HCT116 (cell line): Measurements from ENCODE around the gene PCP2. TPM values are rescaled to one million over a fixed set of nuclear protein-coding genes. Genes with fewer than 3 reads are reported as not detected.

Source experiments
- ATAC-seq: fragments of 200-7000 bp; cut with Tn5 transposase; 2 replicates; pipeline ENCODE4 v1.9.1; 2020; ENCODE audit warnings: mild to moderate bottlenecking, moderate library complexity
- BruUV-seq: library from RNA; stranded (reverse); fragments of 400-500 nt; replicated peaks from 2 replicates; lab custom pipeline; 2021; lab: Mats Ljungman, UMichigan
- CTCF ChIA-PET: fragments of 300-600 bp; sonication (Branson Sonifier 250); formaldehyde crosslinking; loops from one replicate; lab custom pipeline; 2021; ENCODE audit warnings: antibody characterized with exemption; lab: Charles Lee
- POLR2A ChIA-PET: fragments of 300-600, 350-600 bp; sonication (Branson Sonifier 250); formaldehyde crosslinking; loops from one replicate; lab custom pipeline; 2021; ENCODE audit warnings: antibody characterized with exemption; lab: Charles Lee
- RAD21 ChIA-PET, 2 experiments: fragments of 300-600 bp; sonication (Branson Sonifier 250); formaldehyde crosslinking; loops; one replicate each; lab custom pipeline; 2023; ENCODE audit warnings: low total read pairs in 2 of 2; ENCODE audit not compliant: uncharacterized antibody in 2 of 2, unreplicated experiment in 2 of 2, low non-redundant PET in 1 of 2; lab: Charles Lee
- DNase-seq: peaks from one replicate; pipeline ENCODE4 v3.0.0-alpha.2; 2010; ENCODE audit warnings: low read depth, low spot score
- H2AFZ ChIP-seq: fragments of 200-600 bp; shearing (Covaris generic), sonication (generic); 2 replicates; pipeline ENCODE4 v1.6.1; 2017; ENCODE audit warnings: low read depth, mixed run types, mixed read lengths, antibody characterized with exemption, low read length; ENCODE audit not compliant: poor library complexity, severe bottlenecking
- H3K27ac ChIP-seq: 2 replicates; pipeline ENCODE4 v1.5.1; 2012; ENCODE audit warnings: low read depth, low read length
- H3K27me3 ChIP-seq: fragments of 200-600 bp; sonication (generic); 2 replicates; pipeline ENCODE4 v1.6.1; 2016; ENCODE audit warnings: mixed run types, low read length, mixed read lengths; ENCODE audit not compliant: insufficient read depth
- H3K36me3 ChIP-seq, 2 experiments: fragments of 200-500 bp in 1 of 2; fragments of 200-600 bp in 1 of 2; sonication (Bioruptor generic) in 1 of 2; sonication (generic) in 1 of 2; 2 replicates each; pipeline versions ENCODE4 v1.5.1 to v1.6.1; 2014 to 2016; ENCODE audit warnings: low read length in 2 of 2, inconsistent platforms in 1 of 2, mixed read lengths in 1 of 2, mixed run types in 1 of 2; ENCODE audit not compliant: insufficient read depth in 2 of 2, control insufficient read depth in 1 of 2
- H3K4me1 ChIP-seq, 2 experiments: fragments of 200-600 bp in 1 of 2; sonication (generic) in 1 of 2; 2 replicates each; pipeline versions ENCODE4 v1.5.1 to v1.6.1; 2012 to 2017; ENCODE audit warnings: low read length in 2 of 2, inconsistent platforms in 1 of 2, mild to moderate bottlenecking in 1 of 2, mixed read lengths in 1 of 2, mixed run types in 1 of 2, moderate library complexity in 1 of 2; ENCODE audit not compliant: insufficient read depth in 2 of 2, control insufficient read depth in 1 of 2
- H3K4me2 ChIP-seq: fragments of 200-600 bp; sonication (generic); 2 replicates; pipeline ENCODE4 v1.6.1; 2017; ENCODE audit warnings: mixed run types, low read length, mixed read lengths
- H3K4me3 ChIP-seq, 2 experiments: fragments of 200-600 bp in 1 of 2; sonication (generic) in 1 of 2; replicated peaks in 1 of 2; 2 replicates each; pipeline ENCODE4 v1.5.1; 2011 to 2016; ENCODE audit warnings: low read length in 2 of 2, control low read depth in 1 of 2, low read depth in 1 of 2, mild to moderate bottlenecking in 1 of 2, mixed read lengths in 1 of 2, mixed run types in 1 of 2
- H3K79me2 ChIP-seq: fragments of 200-600 bp; sonication (generic); 2 replicates; pipeline ENCODE4 v1.6.1; 2017; ENCODE audit warnings: mild to moderate bottlenecking, mixed run types, low read length, moderate library complexity, mixed read lengths; ENCODE audit not compliant: insufficient read depth
- H3K9ac ChIP-seq: fragments of 200-600 bp; sonication (generic); 2 replicates; pipeline ENCODE4 v1.6.1; 2016; ENCODE audit warnings: low read length, mixed read lengths
- H3K9me2 ChIP-seq: fragments of 200-600 bp; sonication (generic), shearing (Covaris generic); 2 replicates; pipeline ENCODE4 v1.6.1; 2017; ENCODE audit warnings: mixed run types, mild to moderate bottlenecking, moderate library complexity; ENCODE audit not compliant: insufficient read depth
- H3K9me3 ChIP-seq, 2 experiments: fragments of 200-500 bp in 1 of 2; fragments of 200-600 bp in 1 of 2; sonication (Bioruptor generic) in 1 of 2; sonication (generic) in 1 of 2; 2 replicates each; pipeline ENCODE4 v1.6.1; 2014 to 2017; ENCODE audit warnings: low read length in 2 of 2, mixed read lengths in 2 of 2, inconsistent platforms in 1 of 2, low read depth in 1 of 2, mild to moderate bottlenecking in 1 of 2, mixed run types in 1 of 2, moderate library complexity in 1 of 2; ENCODE audit not compliant: control insufficient read depth in 1 of 2, insufficient read depth in 1 of 2
- H4K20me1 ChIP-seq: fragments of 200-600 bp; sonication (generic), shearing (Covaris generic); 2 replicates; pipeline ENCODE4 v1.6.1; 2017; ENCODE audit warnings: mixed run types, mild to moderate bottlenecking, moderate library complexity; ENCODE audit not compliant: insufficient read depth
- EGR1 ChIP-seq: IDR thresholded peaks from 2 replicates; pipeline ENCODE4 v1.6.1; 2012; ENCODE audit warnings: low read depth
- ELF1 ChIP-seq: IDR thresholded peaks from 2 replicates; pipeline ENCODE4 v1.6.1; 2012; ENCODE audit warnings: low read depth, borderline replicate concordance
- EZH2 ChIP-seq: fragments of 200-600 bp; sonication (generic); IDR thresholded peaks from 2 replicates; pipeline ENCODE4 v1.6.1; 2017; ENCODE audit warnings: antibody characterized with exemption, mixed run types
- EZH2phosphoT487 ChIP-seq: fragments of 200-600 bp; IDR thresholded peaks from 2 replicates; pipeline ENCODE4 v1.6.1; 2018; ENCODE audit warnings: antibody characterized with exemption, borderline replicate concordance
- JUND ChIP-seq: IDR thresholded peaks from 2 replicates; pipeline ENCODE4 v1.6.1; 2012
- POLR2A ChIP-seq: IDR thresholded peaks from 2 replicates; pipeline ENCODE4 v1.7.0; 2011; ENCODE audit warnings: borderline replicate concordance; ENCODE audit not compliant: insufficient read depth, insufficient read length; ENCODE audit errors: extremely low read depth
- RAD21 ChIP-seq: IDR thresholded peaks from 2 replicates; pipeline ENCODE4 v1.6.1; 2012; ENCODE audit warnings: low read depth, mild to moderate bottlenecking
- SIN3A ChIP-seq: IDR thresholded peaks from 2 replicates; pipeline ENCODE4 v1.6.1; 2012; ENCODE audit warnings: low read depth
- SP1 ChIP-seq: IDR thresholded peaks from 2 replicates; pipeline ENCODE4 v1.6.1; 2012; ENCODE audit warnings: low read depth
- SRF ChIP-seq: IDR thresholded peaks from 2 replicates; pipeline ENCODE4 v1.6.1; 2012; ENCODE audit warnings: low read depth
- TCF7L2 ChIP-seq: IDR thresholded peaks from 2 replicates; pipeline ENCODE4 v1.7.0; 2011; ENCODE audit warnings: borderline replicate concordance, inconsistent platforms; ENCODE audit not compliant: insufficient read depth, insufficient read length; ENCODE audit errors: extremely low read depth
- ZBTB33 ChIP-seq: IDR thresholded peaks from 2 replicates; pipeline ENCODE4 v1.6.1; 2011; ENCODE audit warnings: mild to moderate bottlenecking, low read length, moderate library complexity; ENCODE audit not compliant: insufficient replicate concordance; ENCODE audit errors: extremely low read depth
- ZFX ChIP-seq: fragments of 450-650 bp; IDR thresholded peaks from 2 replicates; pipeline ENCODE4 v1.6.1; 2017
- ZNF274 ChIP-seq: fragments of 200-500 bp; sonication (Bioruptor generic); IDR thresholded peaks from 2 replicates; pipeline ENCODE4 v1.6.1; 2014; ENCODE audit warnings: mild to moderate bottlenecking, low read depth, low read length, inconsistent platforms
- intact Hi-C: fragments of 100-400 bp; cut with micrococcal nuclease; formaldehyde crosslinking; loops from 2 replicates; pipeline ENCODE4 v1.10.0; 2022
- total RNA-seq: library from RNA; stranded (reverse); gene quantifications from one replicate; pipeline ENCODE4 v1.2.1, GENCODE V29; 2021; ENCODE audit not compliant: unreplicated experiment
- TF ChIP-seq, protein P1 (sequence below): IDR thresholded peaks from 2 replicates; pipeline ENCODE4 v1.6.1; 2012
- TF ChIP-seq, protein P2 (sequence below): IDR thresholded peaks from 2 replicates; pipeline ENCODE4 v1.6.1; 2012

PCP2 gene
- total RNA-seq, 1 experiment from 2014 or later: 0.32 TPM

- no TSS peak for BruUV-seq
- Histone ChIP-seq H3K4me2 (no peak overlapping the region), H3K79me2 (peaks cover 26% of the 10 kb centered on the region), H3K36me3 (peaks cover 5 to 34% of the 10 kb centered on the region in 2 experiments; a peak in 3 of 4 replicates), H3K9me2 (no peaks in the 10 kb centered on the region), H3K9me3 (no peaks in the 10 kb centered on the region), H3K27ac (no peak overlapping the region), H3K27me3 (no peaks in the 10 kb centered on the region), H4K20me1 (no peaks in the 10 kb centered on the region), H2AFZ (no peak overlapping the region), H3K9ac (no peak overlapping the region), H3K4me1 (peaks cover under 1 to 11% of the 10 kb centered on the region in 2 experiments; a peak in 3 of 4 replicates), H3K4me3 (no peak overlapping the region)
- RAD21 ChIA-PET: no interaction called here
- TF ChIP-seq SP1 (no peak), ELF1 (no peak), EZH2 (no peak), TCF7L2 (no peak), ZNF274 (no peak)
- CTCF ChIA-PET: no interaction called here
- POLR2A ChIA-PET: no interaction called here
- ATAC-seq (peak; percentile 71), DNase-seq (no peak)
- intact Hi-C loops: no loop called here
These were observed 10.4 kb downstream of the PCP2 start for GRCh38 chr19:7622933-7623685.

DNA sequence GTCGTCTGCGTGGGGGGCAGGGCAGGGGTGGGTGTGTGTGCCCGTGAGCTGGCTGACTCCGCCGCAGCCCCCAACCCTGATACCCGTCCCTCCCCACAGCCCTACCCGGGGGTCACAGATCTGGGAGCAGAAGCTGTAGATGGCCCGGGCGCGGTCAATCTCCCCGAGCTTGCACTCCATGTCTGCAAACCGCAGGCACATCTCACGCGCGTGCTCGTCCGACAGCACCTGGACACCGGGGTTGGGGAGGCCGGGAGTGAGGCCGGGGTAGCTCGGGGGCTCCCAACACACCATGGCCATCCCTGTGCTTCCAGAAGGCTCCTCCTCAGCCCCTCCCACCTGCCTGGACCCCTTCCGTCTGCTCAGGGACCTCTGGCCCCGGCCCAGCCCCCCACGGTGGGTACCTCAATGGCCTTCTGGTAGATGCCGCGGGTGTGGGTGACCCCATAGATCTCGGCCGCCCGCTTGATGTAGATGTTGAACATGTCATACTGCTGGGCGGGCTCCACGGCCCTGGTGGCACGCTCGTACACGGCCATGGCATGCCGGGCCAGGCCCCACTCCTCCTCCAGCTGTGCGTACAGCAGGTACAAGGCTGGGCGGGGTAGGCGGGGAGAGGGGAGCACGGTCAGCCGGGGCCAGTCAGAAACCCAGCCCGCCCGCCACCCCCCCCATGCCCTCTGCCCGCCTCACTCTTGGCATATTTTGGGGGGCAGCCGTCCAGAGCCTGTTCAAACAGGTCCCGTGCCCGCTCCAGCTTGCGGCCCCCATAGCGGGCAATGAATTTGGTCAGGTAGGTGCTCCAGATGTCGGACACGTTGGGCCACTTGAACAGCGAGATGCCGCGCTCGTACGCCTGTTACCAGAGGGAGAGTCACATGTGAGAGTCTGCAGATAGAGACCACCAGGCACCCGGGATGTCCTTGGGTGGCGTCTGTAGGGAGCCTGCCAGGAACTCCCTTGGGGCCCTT lies 12.8 kb downstream of the PCP2 start:
- no peak overlapping the region for H3K4me3 ChIP-seq
- H3K4me1 ChIP-seq: peaks cover 0 to 6% of the 10 kb centered on the region in 2 experiments; a peak in 1 of 4 replicates
- H3K27ac ChIP-seq: no peak overlapping the region
- ATAC-seq (no peak), DNase-seq (no peak)
- H3K36me3 ChIP-seq: peaks cover 5 to 19% of the 10 kb centered on the region in 2 experiments; a peak in 3 of 4 replicates
- POLR2A ChIA-PET: no interaction called here
- RAD21 ChIA-PET: no interaction called here
- intact Hi-C loops: no loop called here
- no peak overlapping the region for H2AFZ ChIP-seq
- CTCF ChIA-PET: no interaction called here
- H3K27me3 ChIP-seq: no peaks in the 10 kb centered on the region
- no peaks in the 10 kb centered on the region for H4K20me1 ChIP-seq
- no peak overlapping the region for H3K4me2 ChIP-seq
- H3K9me2 ChIP-seq: no peaks in the 10 kb centered on the region
- no peaks in the 10 kb centered on the region for H3K9me3 ChIP-seq
- no TSS peak for BruUV-seq
- peaks cover 2% of the 10 kb centered on the region; the same call in 1 of the 2 replicates for H3K79me2 ChIP-seq
- TF ChIP-seq, protein P1, sequence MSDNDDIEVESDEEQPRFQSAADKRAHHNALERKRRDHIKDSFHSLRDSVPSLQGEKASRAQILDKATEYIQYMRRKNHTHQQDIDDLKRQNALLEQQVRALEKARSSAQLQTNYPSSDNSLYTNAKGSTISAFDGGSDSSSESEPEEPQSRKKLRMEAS: no peak
- TF ChIP-seq RAD21 (no peak), POLR2A (no peak), EZH2phosphoT487 (no peak), SIN3A (no peak), SRF (no peak), ZNF274 (no peak), SP1 (no peak), ELF1 (no peak), ZFX (no peak), JUND (no peak), EGR1 (no peak), EZH2 (no peak), ZBTB33 (no peak)
- TF ChIP-seq, protein P2, sequence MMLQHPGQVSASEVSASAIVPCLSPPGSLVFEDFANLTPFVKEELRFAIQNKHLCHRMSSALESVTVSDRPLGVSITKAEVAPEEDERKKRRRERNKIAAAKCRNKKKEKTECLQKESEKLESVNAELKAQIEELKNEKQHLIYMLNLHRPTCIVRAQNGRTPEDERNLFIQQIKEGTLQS: no peak
- H3K9ac ChIP-seq: no peak overlapping the region
